Motor neuron (in vitro differentiated cells): ENCODE results near the gene AIF1L. TPM values are rescaled to one million over a fixed set of nuclear protein-coding genes. Genes with fewer than 3 reads are reported as not detected.

Source experiments
- ATAC-seq, 8 experiments: fragments of 200-7000 bp; cut with Tn5 transposase; replicated peaks in 6 of 8; 2 replicates each; pipeline ENCODE4 v1.8.0; 2021; ENCODE audit warnings: mild to moderate bottlenecking in 8 of 8, moderate library complexity in 8 of 8
- H3K27ac ChIP-seq, 2 donors: fragments of 250-450 bp; sonication (Bioruptor Pico); 2 replicates each; pipeline ENCODE4 v1.9.0; 2021; ENCODE audit warnings: antibody characterized with exemption in 2 of 2, mild to moderate bottlenecking in 2 of 2, moderate library complexity in 1 of 2
- H3K4me1 ChIP-seq, 2 donors: fragments of 250-450 bp; sonication (Bioruptor Pico); replicated peaks in 1 of 2; 2 replicates each; pipeline ENCODE4 v1.6.1; 2021; ENCODE audit warnings: antibody characterized with exemption in 2 of 2, mild to moderate bottlenecking in 2 of 2, moderate library complexity in 1 of 2
- H3K4me3 ChIP-seq, 5 donors: fragments of 250-450 bp; sonication (Bioruptor Pico); 2 replicates each; pipeline ENCODE4 v1.9.0; 2021; ENCODE audit warnings: antibody characterized with exemption in 5 of 5, mild to moderate bottlenecking in 5 of 5, moderate library complexity in 4 of 5
- WGBS, 10 experiments: fragments of 450-650 bp; shearing (Covaris generic); methylation state at CpG; one replicate each; pipeline ENCODE4 v1.0.0; 2022; 5-methylcytosine and 5-hydroxymethylcytosine counted together
- in situ Hi-C, 9 experiments: fragments of 400-800 bp; cut with MboI; loops; one replicate each; pipeline ENCODE4 v1.15.0; 2021; ENCODE audit warnings: low sequenced_read_pairs in 9 of 9, low pct_unique_long_range_greater_than_20kb in 2 of 9; ENCODE audit not compliant: unreplicated experiment in 9 of 9
- total RNA-seq, 8 experiments: library from RNA; unstranded; fragments of 300-600 nt; gene quantifications; 2 replicates each; pipeline versions ENCODE4 v1.2.3 to v1.2.4, GENCODE V29; 2022

Gene AIF1L
- total RNA-seq, 8 experiments from 2014 or later: 1.2 to 24.5 (median 5.1) TPM

- Histone ChIP-seq H3K4me1 (no peaks in the 10 kb centered on the region), H3K4me3 (no peak overlapping the region), H3K27ac (peak overlapping the region in 1 of 2 donors; percentile 54)
- 30 to 88% (median 60%) methylated on average over 1 to 7 of the region's 11 CpGs; no CpG with 5 or more reads in 3 of the 10 experiments for WGBS, 10 experiments
- no peak for ATAC-seq
- in situ Hi-C loops: loop anchor here in 1 of 9 experiments (25.0 kb wide), 1 partner anchor 96 kb away; no protein-coding TSS in a partner anchor
Measured at GRCh38 chr9:131082774-131083512, 13.4 kb upstream of the AIF1L start.

- 20 to 85% (median 62%) methylated on average over 1 to 5 of the region's 8 CpGs for WGBS, 10 experiments
- ATAC-seq: no peak
- H3K4me3 ChIP-seq: no peak overlapping the region
- in situ Hi-C loops: loop anchor here in 1 of 9 experiments (25.0 kb wide), 1 partner anchor 98 kb away; no protein-coding TSS in a partner anchor
- no peaks in the 10 kb centered on the region for H3K4me1 ChIP-seq
- H3K27ac ChIP-seq: peak overlapping the region in 1 of 2 donors; percentile 41
Measured at GRCh38 chr9:131084661-131085369, 11.5 kb upstream of the AIF1L start.

- 56 to 87% (median 70%) methylated on average over 3 to 10 of the region's 23 CpGs for WGBS, 10 experiments
- Histone ChIP-seq H3K4me3 (no peak overlapping the region), H3K4me1 (no peaks in the 10 kb centered on the region), H3K27ac (peak overlapping the region; percentile 52 to 58)
- no peak for ATAC-seq
- in situ Hi-C loops: loop anchor here in 1 of 9 experiments (25.0 kb wide), 1 partner anchor 98 kb away; no protein-coding TSS in a partner anchor
Measured at GRCh38 chr9:131085370-131086122, 10.8 kb upstream of the AIF1L start.

- no peak for ATAC-seq
- in situ Hi-C loops: loop anchor here in 1 of 9 experiments (25.0 kb wide), 1 partner anchor 100 kb away; no protein-coding TSS in a partner anchor
- WGBS, 10 experiments: 50 to 100% (median 92%) methylated on average over 1 to 13 of the region's 19 CpGs; no CpG with 5 or more reads in 3 of the 10 experiments
- no peaks in the 10 kb centered on the region for H3K4me1 ChIP-seq
- no peak overlapping the region for H3K4me3 ChIP-seq
- peak overlapping the region; percentile 40 to 55 for H3K27ac ChIP-seq
Measured at GRCh38 chr9:131087354-131087893, 8.9 kb upstream of the AIF1L start.

- in situ Hi-C loops: loop anchor here in 1 of 9 experiments (25.0 kb wide), 1 partner anchor 103 kb away; no protein-coding TSS in a partner anchor
- ATAC-seq: no peak
- 79 to 88% (median 82%) methylated on average over 5 to 8 of the region's 13 CpGs; no CpG with 5 or more reads in 7 of the 10 experiments for WGBS, 10 experiments
Measured at GRCh38 chr9:131090025-131090787, 6.1 kb upstream of the AIF1L start.

GRCh38 chr9:131091352-131091992 is 4.9 kb upstream of the AIF1L start:
- no peak overlapping the region for H3K4me3 ChIP-seq
- peak overlapping the region; percentile 30 to 67 for H3K27ac ChIP-seq
- in situ Hi-C loops: loop anchor here in 1 of 9 experiments (25.0 kb wide), 1 partner anchor 104 kb away; no protein-coding TSS in a partner anchor
- ATAC-seq: no peak
- no peaks in the 10 kb centered on the region for H3K4me1 ChIP-seq
- WGBS, 10 experiments: 17 to 100% (median 82%) methylated on average over 1 to 9 of the region's 19 CpGs; no CpG with 5 or more reads in 4 of the 10 experiments

More at GRCh38 chr9:131090025-131090787, 6.1 kb upstream of the AIF1L start:
- H3K27ac ChIP-seq: peak overlapping the region in 1 of 2 donors; percentile 67
- no peak overlapping the region for H3K4me3 ChIP-seq
- H3K4me1 ChIP-seq: no peaks in the 10 kb centered on the region

- 67 to 93% (median 78%) methylated on average over 1 to 4 of the region's 6 CpGs; no CpG with 5 or more reads in 7 of the 10 experiments for WGBS, 10 experiments
- in situ Hi-C loops: loop anchor here in 1 of 9 experiments (25.0 kb wide), 1 partner anchor 105 kb away; no protein-coding TSS in a partner anchor
- no peak for ATAC-seq
- Histone ChIP-seq H3K27ac (peak overlapping the region in 1 of 2 donors; percentile 67), H3K4me1 (peaks cover 0 to 2% of the 10 kb centered on the region in 2 donors), H3K4me3 (no peak overlapping the region)
Measured at GRCh38 chr9:131092030-131092429, 4.3 kb upstream of the AIF1L start.

- peak in 1 of 8 experiments; percentile 14 for ATAC-seq
- Histone ChIP-seq H3K4me3 (no peak overlapping the region), H3K4me1 (peaks cover 0 to 8% of the 10 kb centered on the region in 2 donors), H3K27ac (peak overlapping the region in 1 of 2 donors; percentile 67)
- WGBS, 10 experiments: 60 to 100% (median 82%) methylated on average over 1 to 10 of the region's 24 CpGs; no CpG with 5 or more reads in 6 of the 10 experiments
- in situ Hi-C loops: loop anchor here in 1 of 9 experiments (25.0 kb wide), 1 partner anchor 105 kb away; no protein-coding TSS in a partner anchor
Measured at GRCh38 chr9:131092548-131093440, 3.5 kb upstream of the AIF1L start.

GRCh38 chr9:131094015-131094414 is 2.3 kb upstream of the AIF1L start:
- Histone ChIP-seq H3K27ac (peak overlapping the region; percentile 8 to 17), H3K4me1 (peaks cover 0 to 18% of the 10 kb centered on the region in 2 donors), H3K4me3 (no peak overlapping the region)
- in situ Hi-C loops: loop anchor here in 1 of 9 experiments (25.0 kb wide), 1 partner anchor 107 kb away; no protein-coding TSS in a partner anchor
- WGBS, 10 experiments: 57 to 100% (median 83%) methylated on average over 1 to 5 of the region's 5 CpGs; no CpG with 5 or more reads in 3 of the 10 experiments
- ATAC-seq: no peak

GRCh38 chr9:131094622-131095021 is 1.7 kb upstream of the AIF1L start:
- H3K27ac ChIP-seq: peak overlapping the region in 1 of 2 donors; percentile 55
- WGBS, 10 experiments: 0 to 93% (median 40%) methylated on average over 1 to 5 of the region's 12 CpGs; no CpG with 5 or more reads in 3 of the 10 experiments
- in situ Hi-C loops: loop anchor here in 1 of 9 experiments (25.0 kb wide), 1 partner anchor 107 kb away; no protein-coding TSS in a partner anchor
- H3K4me1 ChIP-seq: peaks cover 0 to 18% of the 10 kb centered on the region in 2 donors
- peak in 3 of 8 experiments; percentile 17 to 87 (median 77) for ATAC-seq
- no peak overlapping the region for H3K4me3 ChIP-seq
